Neural progenitor cell (in vitro differentiated cells): ENCODE data around the gene FBXL17.

Experiments used
- CTCF ChIP-seq: fragments of 200-600 bp; sonication (generic); IDR thresholded peaks from 2 replicates; pipeline ENCODE4 v1.5.1; 2017; ENCODE audit warnings: antibody characterized with exemption, mild to moderate bottlenecking
- EZH2 ChIP-seq: fragments of 200-600 bp; sonication (generic); IDR thresholded peaks from 2 replicates; pipeline ENCODE4 v1.6.1; 2017; ENCODE audit warnings: antibody characterized with exemption, mild to moderate bottlenecking, moderate library complexity
- EZH2phosphoT487 ChIP-seq: fragments of 200-600 bp; sonication (generic); IDR thresholded peaks from 2 replicates; pipeline ENCODE4 v1.6.1; 2017; ENCODE audit warnings: antibody characterized with exemption

GRCh38 chr5:108344103-108344822 lies 37.6 kb downstream of the FBXL17 start:
- no peak for TF ChIP-seq CTCF
- no peak for TF ChIP-seq EZH2
- TF ChIP-seq EZH2phosphoT487 = no peak
